GM12891 (cell line): ENCODE measurements around the gene SLC38A3.

Experiments
- DNase-seq: peaks from one replicate; pipeline ENCODE4 v3.0.0; 2011; ENCODE audit warnings: low spot score; ENCODE audit not compliant: insufficient read length
- FAIRE-seq: peaks from 2 replicates; lab custom pipeline; 2011; peaks lifted over from hg19 to GRCh38; lab: Jason Lieb, UNC
- PAX5 ChIP-seq: IDR thresholded peaks from 2 replicates; pipeline ENCODE4 v1.6.1; 2011; ENCODE audit warnings: low read length, moderate library complexity, mild to moderate bottlenecking; ENCODE audit not compliant: insufficient read depth, severe bottlenecking
- POLR2A ChIP-seq: IDR thresholded peaks from 2 replicates; pipeline ENCODE4 v1.6.1; 2011; ENCODE audit warnings: low read depth, low read length, control low read depth
- POLR2AphosphoS5 ChIP-seq: IDR thresholded peaks from 2 replicates; pipeline ENCODE4 v1.6.1; 2011; ENCODE audit warnings: low read depth, low read length, control low read depth
- POU2F2 ChIP-seq: IDR thresholded peaks from 2 replicates; pipeline ENCODE4 v1.6.1; 2011; ENCODE audit warnings: low read depth, mild to moderate bottlenecking, control low read depth, low read length, moderate library complexity
- SPI1 ChIP-seq: IDR thresholded peaks from 2 replicates; pipeline ENCODE4 v1.6.1; 2011; ENCODE audit warnings: low read depth, low read length, control low read depth
- TAF1 ChIP-seq: IDR thresholded peaks from 2 replicates; pipeline ENCODE4 v1.6.1; 2011; ENCODE audit warnings: low read depth, low read length, control low read depth

SLC38A3 gene

DNA sequence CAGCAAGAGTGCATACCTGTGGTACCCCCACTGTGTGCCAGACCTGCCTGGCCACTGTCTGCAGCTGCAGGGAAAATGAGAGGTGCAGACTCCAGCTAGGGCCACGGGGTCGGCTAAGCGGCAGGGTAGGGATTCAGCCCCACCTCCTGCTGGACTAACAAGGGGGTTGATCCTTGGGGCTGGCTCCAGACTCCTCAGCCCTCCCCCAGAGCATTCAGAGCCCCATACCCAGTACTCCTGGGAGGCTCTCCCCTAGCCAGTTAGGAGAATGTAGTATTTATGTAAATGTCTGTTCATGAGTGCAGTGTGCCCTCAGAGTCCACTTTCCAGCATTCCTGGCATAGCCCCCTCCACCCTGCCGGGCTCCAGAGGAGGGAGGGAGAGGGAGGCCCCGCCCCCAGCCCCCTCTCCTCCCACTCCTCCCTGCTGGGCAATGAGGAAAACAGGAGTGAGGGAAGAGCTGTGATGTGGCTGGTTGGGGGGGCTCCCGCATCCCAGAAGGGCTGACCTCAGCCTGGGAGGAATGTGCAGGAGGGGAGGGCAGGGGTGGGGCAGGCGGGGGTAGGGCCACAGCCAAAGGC, 59.4 kb downstream of the SLC38A3 start:
- DNase-seq (no peak), FAIRE-seq (no peak)
- TF ChIP-seq POU2F2 (no peak), PAX5 (no peak), SPI1 (no peak), POLR2A (no peak), TAF1 (no peak), POLR2AphosphoS5 (no peak)

GRCh38 chr3:50264964-50265485, 60.0 kb downstream of the SLC38A3 start:
- no peak for FAIRE-seq
- DNase-seq = no peak
- no peak for TF ChIP-seq TAF1

- FAIRE-seq = no peak
- TF ChIP-seq POU2F2 = no peak
Measured at GRCh38 chr3:50265571-50265970, 60.5 kb downstream of the SLC38A3 start.

GRCh38 chr3:50266017-50266416, 60.9 kb downstream of the SLC38A3 start:
- TF ChIP-seq PAX5 (no peak), POU2F2 (no peak), SPI1 (no peak), TAF1 (no peak), POLR2A (no peak), POLR2AphosphoS5 (no peak)
- DNase-seq (no peak), FAIRE-seq (no peak)

More at GRCh38 chr3:50265571-50265970, 60.5 kb downstream of the SLC38A3 start:
- no peak for DNase-seq

DNA sequence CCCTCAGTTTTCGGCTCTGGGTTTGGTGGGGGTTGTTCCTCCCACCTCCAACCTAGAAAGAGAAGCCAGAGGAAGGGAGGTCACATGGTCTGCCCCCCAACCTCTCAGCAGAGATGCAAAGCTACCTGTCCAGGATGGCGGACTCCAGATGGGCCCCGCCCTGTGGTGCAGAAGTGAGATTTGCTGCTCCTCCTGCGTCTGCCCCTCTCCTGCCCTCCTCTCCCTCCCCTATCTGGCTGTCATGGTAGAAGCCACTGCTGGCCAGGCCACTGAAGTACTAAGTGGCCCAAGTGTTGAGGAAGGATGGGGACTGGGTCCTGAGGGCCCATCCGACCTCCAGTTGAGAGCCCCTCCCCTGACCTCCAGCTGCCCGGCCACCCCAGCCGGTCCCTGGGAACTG, 61.8 kb downstream of the SLC38A3 start:
- FAIRE-seq (no peak), DNase-seq (no peak)
- TF ChIP-seq PAX5 (no peak), POU2F2 (no peak), SPI1 (no peak), POLR2AphosphoS5 (no peak), POLR2A (no peak), TAF1 (no peak)

GRCh38 chr3:50267280-50267913, 62.3 kb downstream of the SLC38A3 start:
- FAIRE-seq = no peak
- no peak for DNase-seq
- TF ChIP-seq TAF1 (no peak), SPI1 (no peak), POU2F2 (no peak), POLR2AphosphoS5 (no peak), POLR2A (no peak), PAX5 (no peak)

- DNase-seq = no peak
- no peak for FAIRE-seq
- TF ChIP-seq TAF1 = no peak
- no peak for TF ChIP-seq SPI1
- TF ChIP-seq PAX5 = no peak
- TF ChIP-seq POLR2AphosphoS5 = no peak
- no peak for TF ChIP-seq POLR2A
- no peak for TF ChIP-seq POU2F2
Measured at GRCh38 chr3:50268276-50268675, 63.2 kb downstream of the SLC38A3 start.

DNA sequence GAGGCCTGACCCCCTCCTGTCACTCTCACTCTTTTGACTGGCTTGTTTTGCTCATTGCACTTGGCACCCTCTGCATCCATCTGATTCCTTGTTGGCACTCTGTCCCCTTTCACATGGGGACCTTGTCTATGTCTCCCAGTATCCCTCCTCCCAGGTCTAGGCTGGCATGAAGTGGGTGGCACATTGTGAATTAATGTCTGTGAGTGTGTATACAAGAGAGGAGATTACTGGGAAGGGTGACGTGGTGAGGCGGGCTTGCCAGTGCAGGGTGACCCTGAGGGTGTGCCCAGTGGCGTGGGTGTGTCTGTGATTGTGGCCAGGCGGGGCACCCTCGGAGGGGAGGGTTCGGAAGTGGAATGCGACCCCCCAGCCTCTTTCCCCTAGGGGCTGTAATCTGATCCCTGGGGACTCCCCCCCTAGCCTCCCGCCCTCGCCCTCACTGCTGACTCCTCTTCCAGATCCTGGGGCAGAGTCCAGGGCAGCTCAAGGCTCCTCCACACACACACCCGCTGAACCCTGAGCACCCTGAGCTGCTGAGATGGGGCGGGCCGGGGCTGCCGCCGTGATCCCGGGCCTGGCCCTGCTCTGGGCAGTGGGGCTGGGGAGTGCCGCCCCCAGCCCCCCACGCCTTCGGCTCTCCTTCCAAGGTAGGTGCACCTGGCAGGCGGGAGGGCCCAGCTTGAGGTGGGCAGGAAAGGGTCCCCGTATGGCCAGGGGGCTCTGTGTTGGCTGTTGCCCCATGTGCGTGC, 63.8 kb downstream of the SLC38A3 start, which contains the start of gene SEMA3B:
SEMA3B (plus strand) TSS at position 445 of the 749 bp plus-strand sequence; CDS start at position 539, 94 bp downstream.
- FAIRE-seq = no peak
- TF ChIP-seq TAF1 (no peak), PAX5 (no peak), POLR2A (no peak), SPI1 (no peak), POLR2AphosphoS5 (no peak), POU2F2 (no peak)
- DNase-seq = no peak

- DNase-seq = no peak
- FAIRE-seq = no peak
- TF ChIP-seq PAX5 = no peak
- TF ChIP-seq SPI1 = no peak
- TF ChIP-seq POU2F2 = no peak
- no peak for TF ChIP-seq POLR2A
- TF ChIP-seq TAF1 = no peak
- no peak for TF ChIP-seq POLR2AphosphoS5
Measured at GRCh38 chr3:50269460-50269859, 64.4 kb downstream of the SLC38A3 start.

DNA sequence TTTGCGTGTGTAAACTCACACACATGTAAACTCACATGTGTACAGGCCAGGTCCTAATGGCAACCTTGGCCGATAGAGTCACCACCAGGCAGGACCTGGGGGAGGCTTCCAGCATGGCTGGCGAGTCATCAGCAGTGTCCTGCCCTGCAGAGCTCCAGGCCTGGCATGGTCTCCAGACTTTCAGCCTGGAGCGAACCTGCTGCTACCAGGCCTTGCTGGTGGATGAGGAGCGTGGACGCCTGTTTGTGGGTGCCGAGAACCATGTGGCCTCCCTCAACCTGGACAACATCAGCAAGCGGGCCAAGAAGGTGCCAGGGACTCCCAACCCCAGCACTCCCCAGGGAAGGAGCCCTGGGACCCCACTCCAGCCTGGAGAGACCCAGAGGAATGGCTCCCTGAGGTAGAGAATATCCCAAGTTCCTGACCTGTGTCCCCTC, 64.9 kb downstream of the SLC38A3 start:
- no peak for DNase-seq
- TF ChIP-seq POLR2AphosphoS5 = no peak
- TF ChIP-seq POU2F2 = no peak
- TF ChIP-seq TAF1 = no peak
- no peak for TF ChIP-seq PAX5
- no peak for TF ChIP-seq POLR2A
- TF ChIP-seq SPI1 = no peak
- FAIRE-seq = no peak
